ENCODE measurements around the gene SMPD1.

DNA sequence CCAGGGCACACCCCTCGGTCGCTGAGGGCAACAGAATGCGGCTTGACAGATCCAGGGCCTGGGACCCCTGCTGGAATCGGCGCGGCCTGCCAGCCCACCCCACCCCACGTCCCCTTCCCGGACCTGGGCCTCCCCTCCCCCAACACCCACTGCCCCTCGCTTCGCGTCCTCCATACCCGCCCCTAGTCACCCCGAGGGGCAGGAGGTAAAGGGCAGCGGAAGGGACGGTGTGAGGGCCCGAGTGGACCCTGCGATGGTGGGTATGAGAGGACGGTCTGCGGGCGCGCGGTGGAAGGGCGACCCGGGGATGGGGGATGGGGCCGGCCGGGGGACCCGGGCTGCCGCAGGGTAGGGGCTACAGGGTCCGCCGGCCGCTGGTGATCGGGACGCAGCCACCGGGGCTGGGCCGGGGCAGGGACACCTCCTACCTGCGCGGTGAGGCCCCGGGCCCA, 28.3 kb downstream of the SMPD1 start:
- TF ChIP-seq, protein P1, sequence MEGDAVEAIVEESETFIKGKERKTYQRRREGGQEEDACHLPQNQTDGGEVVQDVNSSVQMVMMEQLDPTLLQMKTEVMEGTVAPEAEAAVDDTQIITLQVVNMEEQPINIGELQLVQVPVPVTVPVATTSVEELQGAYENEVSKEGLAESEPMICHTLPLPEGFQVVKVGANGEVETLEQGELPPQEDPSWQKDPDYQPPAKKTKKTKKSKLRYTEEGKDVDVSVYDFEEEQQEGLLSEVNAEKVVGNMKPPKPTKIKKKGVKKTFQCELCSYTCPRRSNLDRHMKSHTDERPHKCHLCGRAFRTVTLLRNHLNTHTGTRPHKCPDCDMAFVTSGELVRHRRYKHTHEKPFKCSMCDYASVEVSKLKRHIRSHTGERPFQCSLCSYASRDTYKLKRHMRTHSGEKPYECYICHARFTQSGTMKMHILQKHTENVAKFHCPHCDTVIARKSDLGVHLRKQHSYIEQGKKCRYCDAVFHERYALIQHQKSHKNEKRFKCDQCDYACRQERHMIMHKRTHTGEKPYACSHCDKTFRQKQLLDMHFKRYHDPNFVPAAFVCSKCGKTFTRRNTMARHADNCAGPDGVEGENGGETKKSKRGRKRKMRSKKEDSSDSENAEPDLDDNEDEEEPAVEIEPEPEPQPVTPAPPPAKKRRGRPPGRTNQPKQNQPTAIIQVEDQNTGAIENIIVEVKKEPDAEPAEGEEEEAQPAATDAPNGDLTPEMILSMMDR (conservative IDR thresholded peaks at IDR 0.05; ENCODE audit: low read depth, low read length): no peak
- no peak for TF ChIP-seq SMC3 (IDR thresholded peaks at IDR 0.05; ENCODE audit: low read depth, low read length)
- TF ChIP-seq POLR2A (IDR thresholded peaks at IDR 0.05; ENCODE audit: low read depth, low read length): no peak
